Vagina (tissue), 2 donors: ENCODE measurements around the gene AS3MT.

ENCODE experiments used
- POLR2A ChIP-seq, 2 donors: fragments of 450-650 bp; IDR thresholded peaks; one replicate each; pipeline ENCODE4 v1.6.1; 2017; ENCODE audit warnings: antibody characterized with exemption in 2 of 2, mild to moderate bottlenecking in 2 of 2, moderate library complexity in 2 of 2
- POLR2AphosphoS5 ChIP-seq, 2 donors: sonication (generic); formaldehyde crosslinking; IDR thresholded peaks; one replicate each; pipeline ENCODE4 v1.9.0; 2017; ENCODE audit warnings: antibody characterized with exemption in 2 of 2, mild to moderate bottlenecking in 2 of 2, low read depth in 1 of 2; ENCODE audit not compliant: insufficient read depth in 1 of 2
- TF ChIP-seq, protein P1 (sequence below), 3 experiments: fragments of 450-650 bp in 2 of 3; fragments of 200-600 bp in 1 of 3; sonication (generic) in 1 of 3; IDR thresholded peaks; one replicate each; pipeline ENCODE4 v1.5.1; 2017 to 2019; ENCODE audit warnings: antibody characterized with exemption in 3 of 3, mild to moderate bottlenecking in 2 of 3, moderate library complexity in 2 of 3

DNA sequence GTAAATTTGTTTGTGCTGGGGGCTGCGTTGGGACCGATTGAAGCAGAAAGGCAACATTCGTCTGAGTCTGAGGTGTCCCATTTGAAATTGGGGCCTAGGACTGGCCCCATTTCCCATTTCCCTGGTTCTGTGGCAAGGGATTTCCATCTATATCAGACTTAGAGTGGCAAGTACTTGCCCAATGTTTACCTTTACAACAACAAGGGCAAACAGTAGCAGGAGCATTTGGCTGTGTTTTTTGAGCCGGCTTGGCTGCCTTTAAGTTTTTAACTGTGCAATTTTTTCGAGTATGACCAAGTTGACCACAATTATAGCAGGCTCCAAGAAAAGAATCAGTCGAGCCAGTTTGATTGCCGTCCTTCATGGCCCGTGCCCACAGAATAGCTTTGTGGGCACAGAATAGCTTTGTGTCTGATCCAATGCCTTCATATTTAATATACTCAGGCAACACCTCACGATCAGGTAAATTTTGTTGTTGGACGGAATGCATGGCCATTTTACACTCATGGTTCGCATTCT is 27.4 kb upstream of the AS3MT start:
- TF ChIP-seq, protein P1, sequence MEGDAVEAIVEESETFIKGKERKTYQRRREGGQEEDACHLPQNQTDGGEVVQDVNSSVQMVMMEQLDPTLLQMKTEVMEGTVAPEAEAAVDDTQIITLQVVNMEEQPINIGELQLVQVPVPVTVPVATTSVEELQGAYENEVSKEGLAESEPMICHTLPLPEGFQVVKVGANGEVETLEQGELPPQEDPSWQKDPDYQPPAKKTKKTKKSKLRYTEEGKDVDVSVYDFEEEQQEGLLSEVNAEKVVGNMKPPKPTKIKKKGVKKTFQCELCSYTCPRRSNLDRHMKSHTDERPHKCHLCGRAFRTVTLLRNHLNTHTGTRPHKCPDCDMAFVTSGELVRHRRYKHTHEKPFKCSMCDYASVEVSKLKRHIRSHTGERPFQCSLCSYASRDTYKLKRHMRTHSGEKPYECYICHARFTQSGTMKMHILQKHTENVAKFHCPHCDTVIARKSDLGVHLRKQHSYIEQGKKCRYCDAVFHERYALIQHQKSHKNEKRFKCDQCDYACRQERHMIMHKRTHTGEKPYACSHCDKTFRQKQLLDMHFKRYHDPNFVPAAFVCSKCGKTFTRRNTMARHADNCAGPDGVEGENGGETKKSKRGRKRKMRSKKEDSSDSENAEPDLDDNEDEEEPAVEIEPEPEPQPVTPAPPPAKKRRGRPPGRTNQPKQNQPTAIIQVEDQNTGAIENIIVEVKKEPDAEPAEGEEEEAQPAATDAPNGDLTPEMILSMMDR (IDR thresholded peaks at IDR 0.05) = no peak
- TF ChIP-seq POLR2A (IDR thresholded peaks at IDR 0.05) (no peak), POLR2AphosphoS5 (IDR thresholded peaks at IDR 0.05; ENCODE audit: insufficient read depth in 1 of 2, low read depth in 1 of 2) (no peak)
